HUES6 (cell line): ENCODE measurements around the gene SCYGR4.
"Not testable (repeated sequence)": the region's sequence is repeated elsewhere in the genome, so short reads cannot be mapped to it uniquely, and the experiment has no call there.

ENCODE experiments used
- H3K27ac ChIP-seq: 2 replicates; pipeline ENCODE4 v1.7.0; 2013; ENCODE audit warnings: low read depth, mild to moderate bottlenecking, low read length, inconsistent platforms
- H3K27me3 ChIP-seq: 2 replicates; pipeline ENCODE4 v1.6.1; 2013; ENCODE audit warnings: low read length; ENCODE audit not compliant: control insufficient read depth, insufficient read depth
- H3K36me3 ChIP-seq: 2 replicates; pipeline ENCODE4 v1.6.1; 2013; ENCODE audit warnings: low read length; ENCODE audit not compliant: control insufficient read depth, insufficient read depth
- H3K4me1 ChIP-seq: 2 replicates; pipeline ENCODE4 v1.6.1; 2013; ENCODE audit warnings: low read length; ENCODE audit not compliant: control insufficient read depth, insufficient read depth
- H3K4me3 ChIP-seq: 2 replicates; pipeline ENCODE4 v1.5.1; 2013; ENCODE audit warnings: low read depth, low read length
- H3K9ac ChIP-seq: one replicate; pipeline ENCODE4 v1.6.1; 2013; ENCODE audit warnings: mild to moderate bottlenecking, low read length
- H3K9me3 ChIP-seq: 2 replicates; pipeline ENCODE4 v1.6.1; 2013; ENCODE audit warnings: low read depth, low read length; ENCODE audit not compliant: control insufficient read depth, insufficient read depth

Gene SCYGR4

DNA sequence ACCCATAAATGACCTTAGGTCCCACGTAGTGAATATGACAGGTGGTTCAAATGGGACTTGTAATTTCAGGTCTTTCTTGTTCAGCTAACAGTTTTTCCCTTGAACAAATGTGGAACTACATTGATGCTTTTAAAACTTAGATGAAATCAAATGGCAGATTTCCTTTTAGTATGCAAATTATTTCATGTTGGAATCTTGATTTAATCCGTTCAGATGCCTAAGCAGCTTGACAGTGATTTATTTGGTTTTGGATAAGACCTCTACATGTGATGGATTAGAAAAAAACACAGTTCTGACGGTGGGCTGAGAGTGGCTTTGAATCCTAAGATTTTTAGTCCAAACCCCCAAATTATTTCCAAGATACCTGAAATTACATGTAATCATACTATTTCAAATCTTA lies 16.9 kb downstream of the SCYGR4 start:
- H3K27me3 ChIP-seq, result no peaks in the 10 kb centered on the region
- no peaks in the 10 kb centered on the region for H3K4me1 ChIP-seq
- H3K27ac ChIP-seq, result no peak overlapping the region
- H3K4me3 ChIP-seq, result no peak overlapping the region
- no peaks in the 10 kb centered on the region for H3K36me3 ChIP-seq
- no peak overlapping the region for H3K9ac ChIP-seq
- no peaks in the 10 kb centered on the region for H3K9me3 ChIP-seq

DNA sequence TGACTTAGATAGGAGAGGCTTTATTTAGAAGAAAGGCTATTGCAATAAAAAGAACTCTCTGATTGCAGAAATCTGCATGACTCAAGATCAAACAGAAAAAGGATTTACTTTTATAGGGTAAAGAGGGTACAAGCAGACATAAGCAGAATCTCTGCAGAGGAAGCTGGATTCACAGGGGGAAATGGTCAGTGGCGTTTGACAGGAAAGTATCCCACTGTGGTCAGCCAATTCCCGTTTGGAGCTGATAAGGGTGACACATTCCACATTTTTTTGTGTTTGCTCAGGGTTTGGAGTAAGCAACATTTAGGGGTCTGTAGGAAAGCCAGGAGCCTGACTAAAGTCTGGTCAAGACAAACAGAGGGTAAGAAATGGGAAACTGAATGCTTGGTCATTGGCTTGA lies 25.4 kb downstream of the SCYGR4 start:
- Histone ChIP-seq H3K4me1 (peaks cover 8% of the 10 kb centered on the region; the same call in 1 of the 2 replicates), H3K4me3 (no peak overlapping the region), H3K9me3 (no peaks in the 10 kb centered on the region), H3K9ac (no peak overlapping the region), H3K27me3 (no peaks in the 10 kb centered on the region), H3K36me3 (no peaks in the 10 kb centered on the region), H3K27ac (no peak overlapping the region)

DNA sequence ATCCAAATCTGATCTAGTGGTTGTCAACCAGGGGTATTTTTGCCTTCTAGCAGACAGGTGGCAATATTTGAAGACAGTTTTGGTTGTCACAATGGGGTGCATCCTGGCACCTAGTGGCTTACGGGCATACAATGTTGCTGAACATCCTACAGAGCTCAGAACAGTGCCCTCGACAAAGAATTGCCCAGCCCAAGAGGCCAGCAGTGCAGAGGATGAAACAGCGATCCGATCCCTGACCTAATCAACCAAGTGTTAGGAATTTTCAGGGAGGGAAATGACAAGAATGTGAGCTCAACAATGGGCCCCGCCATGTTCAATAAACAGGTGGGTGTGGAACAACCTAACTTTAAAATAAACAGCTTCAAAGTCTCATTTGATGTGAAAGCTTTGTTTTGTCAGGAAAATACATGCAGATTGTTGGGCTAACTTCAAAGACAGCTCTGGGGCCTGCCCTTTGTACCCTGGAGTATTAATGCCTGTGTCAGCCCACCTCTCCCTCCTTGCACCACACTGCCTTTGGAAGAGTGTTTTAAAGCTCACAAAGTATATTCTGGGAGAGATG lies 26.8 kb downstream of the SCYGR4 start:
- Histone ChIP-seq H3K27ac (no peak overlapping the region), H3K4me1 (peaks cover 8% of the 10 kb centered on the region; the same call in 1 of the 2 replicates), H3K9me3 (no peaks in the 10 kb centered on the region), H3K27me3 (no peaks in the 10 kb centered on the region), H3K4me3 (no peak overlapping the region), H3K9ac (no peak overlapping the region), H3K36me3 (no peaks in the 10 kb centered on the region)

DNA sequence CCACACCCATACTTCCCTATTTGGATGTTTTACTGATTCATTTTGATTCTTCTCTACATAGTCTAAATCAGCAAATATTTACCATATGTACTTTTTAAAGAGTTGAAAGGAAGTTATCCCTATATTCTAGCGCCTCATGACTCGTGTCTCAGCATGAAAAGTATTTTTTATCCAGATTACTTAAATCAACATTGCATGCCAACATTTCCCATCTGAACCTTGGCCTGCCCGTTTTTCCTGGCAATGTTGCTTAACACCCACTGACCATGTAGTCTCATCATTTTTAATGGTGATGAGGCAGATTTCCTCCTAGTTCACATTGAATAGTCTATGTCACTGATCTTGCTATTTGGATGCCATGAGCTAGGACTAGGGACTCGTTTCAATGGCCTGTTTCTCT lies 36.1 kb downstream of the SCYGR4 start:
- Histone ChIP-seq H3K27ac (no peak overlapping the region), H3K4me1 (no peaks in the 10 kb centered on the region), H3K27me3 (no peaks in the 10 kb centered on the region), H3K4me3 (no peak overlapping the region), H3K9ac (no peak overlapping the region), H3K9me3 (no peaks in the 10 kb centered on the region), H3K36me3 (no peaks in the 10 kb centered on the region)

DNA sequence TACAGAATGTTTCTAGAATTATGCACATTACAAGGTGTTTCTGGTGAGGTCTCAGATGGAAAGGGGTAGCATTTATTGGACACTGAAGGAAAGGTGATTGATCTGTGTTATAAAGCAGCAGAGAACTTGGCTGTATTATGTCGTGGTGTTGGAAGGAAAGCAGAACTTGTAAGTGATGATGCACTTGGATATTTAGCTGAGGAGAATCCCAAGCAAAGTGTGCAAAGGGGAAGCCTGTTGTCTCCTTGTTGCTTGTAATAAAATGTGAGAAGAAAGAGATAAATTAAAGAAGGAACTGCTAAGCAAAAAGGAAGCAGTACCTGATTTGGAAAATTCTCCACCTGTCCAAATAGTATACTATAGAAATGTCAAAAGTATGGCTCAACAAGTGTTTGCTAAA lies 37.1 kb downstream of the SCYGR4 start:
- no peaks in the 10 kb centered on the region for H3K4me1 ChIP-seq
- H3K4me3 ChIP-seq, result no peak overlapping the region
- no peak overlapping the region for H3K9ac ChIP-seq
- no peak overlapping the region for H3K27ac ChIP-seq
- no peaks in the 10 kb centered on the region for H3K9me3 ChIP-seq
- H3K36me3 ChIP-seq, result no peaks in the 10 kb centered on the region
- no peaks in the 10 kb centered on the region for H3K27me3 ChIP-seq

DNA sequence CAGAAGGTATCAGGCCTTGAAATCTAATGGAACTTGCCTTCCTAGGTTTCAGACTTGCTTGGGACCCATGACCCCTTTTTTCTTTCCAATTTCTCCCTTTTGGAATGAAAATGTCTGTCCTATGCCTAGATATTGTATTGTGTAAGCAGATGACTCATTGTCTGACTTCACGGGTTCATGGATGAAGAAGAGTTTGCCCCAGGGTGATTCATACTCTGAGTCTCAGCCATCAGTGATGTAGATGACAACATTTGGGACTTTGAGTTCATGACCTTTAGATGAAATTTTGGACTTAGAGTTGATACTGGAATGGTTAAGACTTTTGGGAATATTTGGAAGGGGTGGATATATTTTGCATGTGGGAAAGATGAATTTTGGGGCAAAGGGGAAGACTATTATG lies 38.2 kb downstream of the SCYGR4 start:
- H3K36me3 ChIP-seq, result no peaks in the 10 kb centered on the region
- no peaks in the 10 kb centered on the region for H3K4me1 ChIP-seq
- H3K9me3 ChIP-seq, result no peaks in the 10 kb centered on the region
- H3K27ac ChIP-seq, result no peak overlapping the region
- H3K9ac ChIP-seq, result no peak overlapping the region
- no peak overlapping the region for H3K4me3 ChIP-seq
- H3K27me3 ChIP-seq, result no peaks in the 10 kb centered on the region

DNA sequence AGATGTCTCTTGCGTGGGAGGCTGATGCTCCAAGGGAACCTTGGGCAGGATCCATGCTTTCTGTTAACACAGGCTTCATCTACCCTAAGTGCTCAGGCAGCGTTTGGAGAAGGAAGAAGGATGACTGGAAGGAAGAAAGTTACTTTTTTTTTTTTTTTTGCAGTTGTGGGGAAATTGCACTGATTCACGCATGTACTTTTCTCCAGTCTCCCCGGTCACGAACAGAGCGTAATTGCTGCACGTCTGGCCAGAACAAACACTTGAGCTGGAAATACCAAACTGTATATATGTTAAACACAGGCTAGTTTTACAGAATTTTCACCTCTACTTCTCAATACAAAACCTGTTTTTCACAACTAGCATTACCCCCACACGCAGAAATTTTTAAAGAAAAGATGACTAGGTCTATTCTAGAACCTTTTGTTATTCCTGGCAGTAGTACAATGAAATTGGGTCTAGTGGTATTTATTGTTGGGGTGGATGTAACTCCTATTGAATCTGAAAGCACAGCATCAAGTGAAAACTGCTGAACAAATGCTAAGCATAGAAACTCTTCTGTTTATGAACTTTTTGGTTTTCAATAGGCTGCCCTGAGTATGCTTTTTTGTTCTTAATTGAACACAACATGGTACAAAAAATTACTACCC lies 40.0 kb downstream of the SCYGR4 start:
- H3K4me1 ChIP-seq, result peaks cover 14% of the 10 kb centered on the region

DNA sequence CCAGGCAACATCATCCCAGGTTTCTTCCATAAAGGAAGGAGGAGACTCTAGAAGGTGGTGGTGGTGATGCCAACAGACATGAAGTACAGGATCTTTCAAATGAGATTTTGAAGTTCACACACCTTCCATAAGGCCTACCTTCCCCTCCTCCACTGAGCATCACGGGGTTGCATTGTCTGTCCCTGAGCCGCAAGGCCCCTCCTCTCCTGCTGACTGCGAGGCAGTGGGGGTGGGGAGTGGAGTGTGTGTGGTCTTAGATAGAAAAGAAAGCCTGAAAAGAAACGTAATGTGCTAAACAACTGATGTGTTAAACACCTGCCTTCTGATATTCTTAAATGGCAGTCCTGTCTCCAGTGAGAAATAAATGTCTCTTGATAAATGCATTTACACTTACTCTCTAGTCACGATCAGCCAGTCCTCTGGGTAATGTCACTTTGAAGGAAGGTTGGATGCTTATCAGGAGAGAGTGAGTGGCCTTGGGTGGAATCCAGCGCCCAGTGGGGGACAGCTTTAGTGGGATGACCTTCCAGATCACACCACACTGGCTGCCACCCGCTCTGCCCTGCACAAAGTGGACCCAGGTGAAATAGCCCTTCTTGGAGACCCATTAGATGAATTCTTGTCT lies 43.8 kb downstream of the SCYGR4 start:
- H3K27ac ChIP-seq, result no peak overlapping the region
- no peak overlapping the region for H3K4me3 ChIP-seq
- no peaks in the 10 kb centered on the region for H3K27me3 ChIP-seq
- H3K9ac ChIP-seq, result no peak overlapping the region
- H3K9me3 ChIP-seq, result no peaks in the 10 kb centered on the region
- peaks cover 14% of the 10 kb centered on the region for H3K4me1 ChIP-seq
- no peaks in the 10 kb centered on the region for H3K36me3 ChIP-seq

More for the DNA sequence above, 40.0 kb downstream of the SCYGR4 start:
- Histone ChIP-seq H3K27me3 (no peaks in the 10 kb centered on the region), H3K9ac (no peak overlapping the region), H3K4me3 (no peak overlapping the region), H3K36me3 (no peaks in the 10 kb centered on the region), H3K9me3 (no peaks in the 10 kb centered on the region), H3K27ac (no peak overlapping the region)

DNA sequence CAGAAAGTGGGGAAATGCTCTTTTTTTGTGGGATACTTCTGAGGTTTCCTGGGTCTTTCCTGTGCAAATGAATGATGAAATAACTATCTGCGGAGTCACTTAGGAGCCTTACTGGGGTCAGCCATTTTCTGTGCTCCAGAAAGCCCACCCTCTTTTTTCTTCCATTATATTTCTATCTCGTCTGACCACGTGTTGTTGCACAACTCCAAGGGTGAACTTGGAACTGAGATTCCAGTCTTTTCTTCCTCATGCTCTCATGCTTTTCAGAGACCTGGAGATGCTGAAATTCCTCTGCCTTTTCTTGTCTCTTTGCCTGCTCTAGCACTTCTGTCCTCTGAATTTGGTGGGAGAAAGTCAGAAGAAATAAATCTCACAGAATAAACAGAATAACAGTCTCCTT lies 44.5 kb downstream of the SCYGR4 start:
- no peak overlapping the region for H3K9ac ChIP-seq
- H3K27ac ChIP-seq, result no peak overlapping the region
- no peak overlapping the region for H3K4me3 ChIP-seq
- no peaks in the 10 kb centered on the region for H3K9me3 ChIP-seq
- peaks cover 14% of the 10 kb centered on the region for H3K4me1 ChIP-seq
- no peaks in the 10 kb centered on the region for H3K27me3 ChIP-seq
- no peaks in the 10 kb centered on the region for H3K36me3 ChIP-seq

DNA sequence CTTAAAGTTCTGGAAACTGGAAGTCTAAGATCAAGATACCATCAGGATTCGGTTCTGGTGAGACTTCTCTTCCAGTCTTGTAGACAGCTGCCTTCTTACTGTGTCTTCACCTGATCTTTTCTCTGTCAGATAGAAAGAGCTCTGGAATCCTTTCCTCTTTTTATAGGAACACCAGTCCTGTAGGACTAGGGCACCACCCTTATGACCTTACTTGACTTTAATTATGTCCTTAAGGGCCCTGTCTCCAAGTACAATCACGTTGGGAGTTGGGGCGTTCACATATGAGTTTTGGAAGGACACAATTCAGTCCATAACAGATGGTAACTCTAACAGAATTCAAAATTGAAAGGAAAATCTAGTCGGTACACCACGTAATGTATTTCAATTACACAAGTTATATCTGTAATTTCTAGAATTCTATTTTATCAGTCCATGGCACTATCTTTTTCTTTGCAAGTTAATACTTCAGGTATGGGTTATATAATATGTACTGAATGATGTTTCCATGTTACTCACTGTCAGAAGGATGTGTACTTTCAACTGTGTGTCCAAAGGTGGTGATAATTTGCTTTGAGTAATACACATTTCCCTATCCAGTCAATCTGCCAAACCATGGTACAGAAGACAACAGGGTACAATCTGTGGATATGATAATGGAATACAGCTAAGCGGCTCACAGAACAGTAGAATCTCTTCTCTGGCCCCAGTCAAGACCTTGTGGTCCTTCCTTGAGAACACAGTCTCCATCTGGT lies 48.1 kb downstream of the SCYGR4 start:
- H3K36me3 ChIP-seq, result no peaks in the 10 kb centered on the region
- no peak overlapping the region for H3K4me3 ChIP-seq
- H3K4me1 ChIP-seq, result peaks cover 14% of the 10 kb centered on the region
- H3K27ac ChIP-seq, result no peak overlapping the region
- H3K9me3 ChIP-seq, result no peaks in the 10 kb centered on the region
- H3K9ac ChIP-seq, result no peak overlapping the region
- no peaks in the 10 kb centered on the region for H3K27me3 ChIP-seq

DNA sequence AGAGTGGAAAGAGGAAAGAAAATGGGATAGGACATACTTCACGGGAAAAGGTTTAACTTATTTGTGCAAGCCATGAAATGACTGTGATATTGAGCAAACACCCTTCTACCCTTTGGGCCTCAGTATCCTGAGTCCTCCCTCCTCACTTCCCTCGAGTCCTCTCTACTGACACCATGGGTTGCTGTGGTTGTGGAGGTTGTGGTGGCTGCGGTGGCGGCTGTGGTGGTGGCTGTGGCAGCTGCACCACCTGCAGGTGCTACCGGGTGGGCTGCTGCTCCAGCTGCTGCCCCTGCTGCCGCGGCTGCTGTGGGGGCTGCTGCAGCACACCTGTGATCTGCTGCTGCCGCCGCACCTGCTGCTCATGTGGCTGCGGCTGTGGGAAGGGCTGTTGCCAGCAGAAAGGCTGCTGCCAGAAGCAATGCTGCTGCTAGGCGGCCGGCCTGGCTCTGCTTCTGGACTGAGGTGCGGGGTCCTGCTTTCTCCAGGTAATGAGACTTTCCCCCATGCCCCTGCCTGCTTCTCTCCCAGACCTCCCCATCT lies 49.4 kb downstream of the SCYGR4 start, which contains the start of gene SCYGR5:
TSS of gene SCYGR5 (plus strand) at position 174 of the 540 bp plus-strand sequence. CDS start at position 174, 0 bp downstream.
- H3K4me3 ChIP-seq, H3K36me3 ChIP-seq, H3K27me3 ChIP-seq, H3K27ac ChIP-seq, H3K9me3 ChIP-seq, H3K9ac ChIP-seq: not testable (repeated sequence)
- H3K4me1 ChIP-seq, result peaks cover 11% of the 10 kb centered on the region
